ENCODE results near the gene NCEH1. TPM values are rescaled to one million over a fixed set of nuclear protein-coding genes. Genes with fewer than 3 reads are reported as not detected.
A peak's percentile ranks its signal among the peaks of the same experiment; 100 is the strongest.

Gene NCEH1
- total and polyA plus RNA-seq, 2 of the 4 experiments (the other 2 are of a cell fraction) = 22.3 to 23.3 TPM

- Histone ChIP-seq H2BK120ac (ENCODE audit: low read depth, low read length) (no peak overlapping the region), H3K4ac (ENCODE audit: low read depth, low read length) (no peak overlapping the region), H3K9me3 (ENCODE audit: control insufficient read depth, insufficient read depth, low read length) (no peaks in the 10 kb centered on the region), H3K9ac (ENCODE audit: low read depth, low read length) (no peak overlapping the region), H3K18ac (ENCODE audit: low read depth, low read length) (no peak overlapping the region), H3K9me1 (ENCODE audit: insufficient read depth, low read length) (peaks cover 2% of the 10 kb centered on the region; the same call in 1 of the 2 replicates), H4K20me1 (ENCODE audit: insufficient read depth, low read length) (no peaks in the 10 kb centered on the region), H4K8ac (ENCODE audit: low read depth in 2 of 2, low read length in 2 of 2) (no peak overlapping the region), H3K36me3 (ENCODE audit: control insufficient read depth, insufficient read depth, low read length) (no peaks in the 10 kb centered on the region), H3K27me3 (ENCODE audit: control insufficient read depth, insufficient read depth, low read length) (no peaks in the 10 kb centered on the region), H3K56ac (ENCODE audit: extremely low read depth, insufficient read depth, low read length) (no peak overlapping the region), H3K4me2 (ENCODE audit: low read depth, low read length) (no peak overlapping the region), H4K5ac (ENCODE audit: low read depth, low read length) (no peak overlapping the region; the same call in 1 of the 2 replicates), H2BK5ac (ENCODE audit: low read depth, low read length, poor library complexity, severe bottlenecking) (no peak overlapping the region), H4K91ac (ENCODE audit: insufficient read depth, low read depth, low read length) (no peak overlapping the region), H3K4me3 (ENCODE audit: insufficient read depth, low read depth, low read length) (no peak overlapping the region), H3K14ac (replicated peaks; ENCODE audit: low read depth, low read length) (no peak overlapping the region), H2AK5ac (ENCODE audit: low read depth, low read length) (no peak overlapping the region), H3K27ac (ENCODE audit: insufficient read depth, low read length) (no peak overlapping the region), H2AK9ac (replicated peaks; ENCODE audit: low read depth, low read length, poor library complexity) (no peak overlapping the region), H3K23ac (ENCODE audit: low read depth, low read length) (0 out of 2 replicates have a peak overlapping the region, but pooled peaks have one; percentile 19), H3K79me1 (ENCODE audit: low read depth in 1 of 2, low read length in 2 of 2) (peaks cover 38 to 73% of the 10 kb centered on the region in 2 experiments), H2AFZ (replicated peaks; ENCODE audit: low read length, poor library complexity) (no peak overlapping the region), H2BK15ac (ENCODE audit: low read depth, low read length) (no peak overlapping the region), H3K4me1 (ENCODE audit: control insufficient read depth, insufficient read depth, low read length) (peaks cover 11% of the 10 kb centered on the region), H2BK20ac (ENCODE audit: low read depth, low read length) (no peak overlapping the region)
- dilution Hi-C loops (cut with HindIII; ENCODE audit: low sequenced_read_pairs, unreplicated experiment) = no loop called here
- intact Hi-C loops (cut with micrococcal nuclease) = no loop called here
- CTCF ChIA-PET = interaction anchor here (0.6 kb wide), 1 partner anchor 34 kb away, joined by 3 read pairs; no protein-coding TSS in a partner anchor
- no peak for TF ChIP-seq MXI1 (IDR thresholded peaks at IDR 0.05; ENCODE audit: borderline replicate concordance, low read depth, low read length)
- TF ChIP-seq RCOR1 (IDR thresholded peaks at IDR 0.05; ENCODE audit: insufficient replicate concordance, low read length) = no peak
- TF ChIP-seq RFX5 (IDR thresholded peaks at IDR 0.05; ENCODE audit: low read depth, low read length) = no peak
- TF ChIP-seq RAD21 (IDR thresholded peaks at IDR 0.05; ENCODE audit: low read length) = no peak
- no peak for TF ChIP-seq MAZ (IDR thresholded peaks at IDR 0.05; ENCODE audit: borderline replicate concordance, low read depth, low read length)
- TF ChIP-seq USF2 (IDR thresholded peaks at IDR 0.05; ENCODE audit: low read depth, low read length) = no peak
- TF ChIP-seq BHLHE40 (IDR thresholded peaks at IDR 0.05; ENCODE audit: low read depth, low read length) = no peak
- TF ChIP-seq SMC3 (IDR thresholded peaks at IDR 0.05; ENCODE audit: low read depth, low read length) = no peak
- no peak for TF ChIP-seq CTCF (conservative IDR thresholded peaks at IDR 0.05; ENCODE audit: low read depth, low read length)
- TF ChIP-seq MAFK (IDR thresholded peaks at IDR 0.05; ENCODE audit: low read depth, low read length) = no peak
- TF ChIP-seq ELK1 (IDR thresholded peaks at IDR 0.05; ENCODE audit: borderline replicate concordance, low read depth, low read length) = no peak
- TF ChIP-seq POLR2A (IDR thresholded peaks at IDR 0.05; ENCODE audit: low read depth, low read length) = no peak
- TF ChIP-seq NFE2L2 (IDR thresholded peaks at IDR 0.05; ENCODE audit: low read depth, low read length) = no peak
- no peak for TF ChIP-seq FOS (IDR thresholded peaks at IDR 0.05; ENCODE audit: low read depth, low read length)
- TF ChIP-seq CEBPB (IDR thresholded peaks at IDR 0.05; ENCODE audit: low read depth, low read length) = no peak
- no peak for TF ChIP-seq CHD1 (IDR thresholded peaks at IDR 0.05; ENCODE audit: low read depth, low read length)
- in situ Hi-C loops (cut with MboI; ENCODE audit: low sequenced_read_pairs) = no loop called here
- WGBS, 2 experiments (ENCODE audit: extremely low coverage in 2 of 2, insufficient read length in 1 of 2) = 100% methylated on average over 1 of the region's 5 CpGs; no CpG with 5 or more reads in 1 of the 2 experiments
- BruUV-seq (replicated peaks) = no TSS peak
- no peak for DNase-seq
- no peak for ATAC-seq (ENCODE audit: low read depth)
- POLR2A ChIA-PET (ENCODE audit: unreplicated experiment) = no interaction called here
These were observed 56.4 kb downstream of the NCEH1 start for GRCh38 chr3:172654470-172654869.

Measured in IMR-90 (cell line).